HEK293T (cell line): Measurements from ENCODE around the gene ABITRAM.
A peak's percentile ranks its signal among the peaks of the same experiment; 100 is the strongest.
"Not testable (repeated sequence)": the region's sequence is repeated elsewhere in the genome, so short reads cannot be mapped to it uniquely, and the experiment has no call there.

Experiments
- CTCF ChIA-PET: fragments of 350-600 bp; formaldehyde crosslinking; extraction: SDS; loops from one replicate; lab custom pipeline; 2021; ENCODE audit warnings: antibody characterized with exemption, inconsistent platforms; lab: Yijun Ruan, JAX
- POLR2A ChIA-PET: fragments of 350-600 bp; formaldehyde crosslinking; extraction: SDS; loops from one replicate; lab custom pipeline; 2020; ENCODE audit warnings: antibody characterized with exemption, inconsistent platforms; lab: Yijun Ruan, JAX
- DNase-seq: peaks from one replicate; pipeline ENCODE4 v3.0.0; 2012; ENCODE audit warnings: mixed read lengths; ENCODE audit errors: extremely low spot score
- ARNT ChIP-seq: fragments of 450-650 bp; IDR thresholded peaks from 2 replicates; pipeline ENCODE4 v1.6.1; 2017; ENCODE audit warnings: mild to moderate bottlenecking
- BHLHE40 ChIP-seq: fragments of 450-650 bp; IDR thresholded peaks from 2 replicates; pipeline ENCODE4 v1.6.1; 2016; ENCODE audit warnings: mild to moderate bottlenecking, moderate library complexity, borderline replicate concordance
- CTBP1 ChIP-seq: fragments of 450-650 bp; IDR thresholded peaks from 2 replicates; pipeline ENCODE4 v1.6.1; 2016; ENCODE audit warnings: borderline replicate concordance
- ELF4 ChIP-seq: fragments of 450-650 bp; IDR thresholded peaks from 2 replicates; pipeline ENCODE4 v1.6.1; 2017; ENCODE audit warnings: antibody characterized with exemption
- FOXA1 ChIP-seq: fragments of 450-650 bp; IDR thresholded peaks from 2 replicates; pipeline ENCODE4 v1.6.1; 2016; ENCODE audit warnings: mild to moderate bottlenecking
- FOXK2 ChIP-seq: fragments of 450-650 bp; IDR thresholded peaks from 2 replicates; pipeline ENCODE4 v1.6.1; 2016; ENCODE audit warnings: mild to moderate bottlenecking
- FOXM1 ChIP-seq: fragments of 450-650 bp; IDR thresholded peaks from 2 replicates; pipeline ENCODE4 v1.6.1; 2017; ENCODE audit warnings: mild to moderate bottlenecking, borderline replicate concordance
- HDGF ChIP-seq: fragments of 450-650 bp; IDR thresholded peaks from 2 replicates; pipeline ENCODE4 v1.6.1; 2017; ENCODE audit warnings: antibody characterized with exemption, borderline replicate concordance
- L3MBTL2 ChIP-seq: fragments of 450-650 bp; conservative IDR thresholded peaks from 2 replicates; pipeline ENCODE4 v1.6.1; 2016; ENCODE audit warnings: mild to moderate bottlenecking
- LEF1 ChIP-seq: fragments of 450-650 bp; IDR thresholded peaks from 2 replicates; pipeline ENCODE4 v1.6.1; 2017; ENCODE audit warnings: mild to moderate bottlenecking, borderline replicate concordance
- NFRKB ChIP-seq: fragments of 450-650 bp; IDR thresholded peaks from 2 replicates; pipeline ENCODE4 v1.6.1; 2016; ENCODE audit warnings: mild to moderate bottlenecking, moderate library complexity
- PKNOX1 ChIP-seq: fragments of 450-650 bp; IDR thresholded peaks from 2 replicates; pipeline ENCODE4 v1.6.1; 2016
- SP1 ChIP-seq: fragments of 450-650 bp; IDR thresholded peaks from 2 replicates; pipeline ENCODE4 v1.6.1; 2017
- SUZ12 ChIP-seq: fragments of 450-650 bp; IDR thresholded peaks from 2 replicates; pipeline ENCODE4 v1.6.1; 2016; ENCODE audit warnings: mild to moderate bottlenecking
- TARDBP ChIP-seq: fragments of 450-650 bp; IDR thresholded peaks from 2 replicates; pipeline ENCODE4 v1.6.1; 2016
- ZNF384 ChIP-seq: fragments of 450-650 bp; IDR thresholded peaks from 2 replicates; pipeline ENCODE4 v1.6.1; 2016

Gene ABITRAM

GRCh38 chr9:108956022-108956630 lies 21.9 kb downstream of the ABITRAM start:
- ChIA-PET CTCF (interaction anchor here (0.5 kb wide), 1 partner anchor 181 kb away, joined by 3 read pairs; no protein-coding TSS in a partner anchor), POLR2A (no interaction called here)
- peak; percentile 43 for DNase-seq
- TF ChIP-seq HDGF (no peak), PKNOX1 (peak; percentile 85), ELF4 (no peak), SUZ12 (no peak), SP1 (no peak), ZNF384 (no peak), CTBP1 (peak; percentile 55)

DNA sequence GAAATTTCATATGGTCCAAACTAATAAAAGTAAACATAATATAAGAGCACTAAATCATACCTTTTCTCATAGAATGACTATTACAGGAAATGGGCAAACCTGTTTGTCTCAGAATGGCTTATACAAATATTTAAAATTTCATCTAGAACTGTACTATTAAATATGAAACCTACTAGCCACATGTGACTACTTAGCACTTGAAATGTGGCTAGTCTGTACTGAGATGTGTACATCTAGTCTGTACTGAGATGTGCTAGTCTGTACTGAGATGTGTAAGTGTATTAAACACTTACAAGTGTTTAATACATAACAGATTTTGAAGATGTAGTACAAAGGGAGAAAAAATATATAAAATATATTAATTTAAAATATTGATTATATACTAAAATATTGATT lies 22.4 kb downstream of the ABITRAM start:
- TF ChIP-seq NFRKB = no peak
- no peak for TF ChIP-seq SUZ12
- no peak for TF ChIP-seq ZNF384
- no peak for TF ChIP-seq FOXK2
- no peak for TF ChIP-seq SP1
- no peak for TF ChIP-seq FOXM1
- no peak for TF ChIP-seq LEF1
- TF ChIP-seq FOXA1 = no peak
- TF ChIP-seq CTBP1 = no peak
- TF ChIP-seq PKNOX1 = no peak
- no peak for TF ChIP-seq ARNT
- CTCF ChIA-PET = no interaction called here

GRCh38 chr9:108960331-108960730 lies 26.1 kb downstream of the ABITRAM start:
- no peak for TF ChIP-seq ELF4
- no peak for TF ChIP-seq LEF1
- no peak for TF ChIP-seq TARDBP
- TF ChIP-seq SUZ12 = no peak
- no peak for TF ChIP-seq HDGF
- no peak for TF ChIP-seq FOXA1
- TF ChIP-seq ARNT = no peak
- CTCF ChIA-PET = interaction anchor here (1.3 kb wide), 1 partner anchor 9 kb away, joined by 3 read pairs; no protein-coding TSS in a partner anchor
- POLR2A ChIA-PET = no interaction called here
- no peak for DNase-seq

More for the DNA sequence above, 22.4 kb downstream of the ABITRAM start:
- POLR2A ChIA-PET = no interaction called here
- no peak for DNase-seq

DNA sequence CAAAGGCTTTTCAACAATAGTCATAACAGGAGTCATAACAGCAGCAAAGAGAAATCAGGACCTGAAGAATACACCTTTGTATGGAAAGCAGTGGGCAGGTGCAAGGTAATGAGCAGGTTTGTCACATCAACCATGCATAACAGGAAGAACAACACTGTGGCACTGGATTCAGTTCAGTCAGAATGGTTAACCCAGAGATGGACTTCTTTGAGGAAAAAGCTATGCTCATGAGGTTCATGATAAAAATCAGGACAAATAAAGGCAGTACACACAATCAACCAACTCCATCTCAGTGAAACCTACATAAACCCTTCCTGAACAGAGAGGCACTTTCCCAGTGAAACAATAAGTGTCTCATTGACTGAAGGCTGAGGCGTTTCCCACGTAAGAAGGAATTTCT lies 27.0 kb downstream of the ABITRAM start:
- CTCF ChIA-PET = no interaction called here
- no peak for TF ChIP-seq FOXK2
- no peak for TF ChIP-seq L3MBTL2
- TF ChIP-seq ZNF384 = no peak
- TF ChIP-seq CTBP1 = no peak
- TF ChIP-seq ELF4 = no peak
- no peak for TF ChIP-seq PKNOX1
- no peak for DNase-seq

DNA sequence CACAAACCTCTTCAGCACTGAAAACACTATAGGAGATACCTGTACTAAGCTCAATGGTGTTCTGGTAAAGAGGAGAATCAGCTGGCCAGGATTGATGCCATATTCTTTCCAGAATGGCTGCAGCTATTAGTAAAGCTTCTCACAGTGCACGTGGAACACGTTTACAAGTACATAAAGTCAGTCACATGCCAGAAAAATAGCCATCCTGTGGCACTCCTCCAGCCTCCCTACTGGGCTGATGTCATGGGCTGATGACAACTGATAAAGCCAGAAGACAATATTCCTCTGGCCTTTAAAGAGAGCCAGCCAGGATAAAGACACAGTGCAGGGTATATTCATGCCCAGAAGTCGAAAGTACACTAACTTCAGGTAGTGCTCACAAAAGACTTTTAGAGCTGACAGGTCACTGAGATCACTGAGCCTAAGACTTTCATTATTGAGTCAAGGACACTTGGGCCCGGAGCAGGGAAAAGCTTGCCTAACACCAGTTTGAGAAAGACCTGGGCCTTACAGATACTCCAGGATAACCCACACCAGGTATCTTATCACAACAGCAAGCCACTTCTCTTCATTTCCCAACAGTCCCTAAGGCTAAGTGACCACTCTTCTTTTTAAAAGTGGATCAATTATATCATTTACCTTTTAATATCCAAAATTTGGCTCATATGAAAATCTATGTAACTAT lies 29.4 kb downstream of the ABITRAM start:
- POLR2A ChIA-PET = no interaction called here
- no peak for TF ChIP-seq FOXK2
- TF ChIP-seq ZNF384 = no peak
- TF ChIP-seq BHLHE40 = no peak
- TF ChIP-seq HDGF = no peak
- TF ChIP-seq SP1 = no peak
- TF ChIP-seq NFRKB = no peak
- no peak for TF ChIP-seq LEF1
- TF ChIP-seq FOXA1 = no peak
- TF ChIP-seq ARNT = no peak
- no peak for TF ChIP-seq FOXM1
- TF ChIP-seq ELF4 = no peak
- TF ChIP-seq SUZ12 = no peak
- no peak for TF ChIP-seq TARDBP
- peak; percentile 10 for DNase-seq
- CTCF ChIA-PET = no interaction called here

More for the DNA sequence above, 27.0 kb downstream of the ABITRAM start:
- POLR2A ChIA-PET = no interaction called here

- ChIA-PET POLR2A (no interaction called here), CTCF (interaction anchor here (0.6 kb wide), 2 partner anchors 14 to 26 kb away, joined by 3 read pairs; no protein-coding TSS in a partner anchor)
- no peak for DNase-seq
- no peak for TF ChIP-seq CTBP1
- TF ChIP-seq L3MBTL2 = no peak
- no peak for TF ChIP-seq PKNOX1
- no peak for TF ChIP-seq ARNT
- no peak for TF ChIP-seq SUZ12
- TF ChIP-seq FOXK2 = no peak
- no peak for TF ChIP-seq NFRKB
- no peak for TF ChIP-seq ZNF384
- TF ChIP-seq BHLHE40 = no peak
- TF ChIP-seq ELF4 = no peak
- TF ChIP-seq SP1 = no peak
- no peak for TF ChIP-seq FOXM1
- no peak for TF ChIP-seq LEF1
- no peak for TF ChIP-seq HDGF
- no peak for TF ChIP-seq TARDBP
- no peak for TF ChIP-seq FOXA1
These were observed 33.7 kb downstream of the ABITRAM start for GRCh38 chr9:108967916-108968315.

GRCh38 chr9:108971392-108971791 lies 37.2 kb downstream of the ABITRAM start:
- POLR2A ChIA-PET, DNase-seq, CTCF ChIA-PET: not testable (repeated sequence)
